Measurements from ENCODE around the gene CABP4.
A peak's percentile ranks its signal among the peaks of the same experiment; 100 is the strongest.

CABP4 gene

GRCh38 chr11:67500484-67500821 lies 45.3 kb downstream of the CABP4 start:
- no peak for DNase-seq

- DNase-seq: no peak
Observed at GRCh38 chr11:67500831-67501715, 45.9 kb downstream of the CABP4 start.

- DNase-seq: no peak
Observed at GRCh38 chr11:67501854-67502253, 46.7 kb downstream of the CABP4 start.

GRCh38 chr11:67502328-67502979 lies 47.3 kb downstream of the CABP4 start:
- no peak for DNase-seq

- no peak for DNase-seq
Observed at GRCh38 chr11:67503119-67504004, 48.2 kb downstream of the CABP4 start.

GRCh38 chr11:67504005-67504949 lies 49.1 kb downstream of the CABP4 start:
- DNase-seq: no peak

- no peak for DNase-seq
Observed at GRCh38 chr11:67504950-67505581, 49.9 kb downstream of the CABP4 start, which contains the start of gene PITPNM1. Gene PITPNM1, minus strand, starts transcription at chr11:67505363. Its CDS starts 1,183 bp downstream, at chr11:67504180.

- peak; percentile 78 for DNase-seq
Observed at GRCh38 chr11:67505605-67506396, 50.6 kb downstream of the CABP4 start.

- DNase-seq: no peak
Observed at GRCh38 chr11:67506426-67507051, 51.4 kb downstream of the CABP4 start.

GRCh38 chr11:67507242-67507863 lies 52.2 kb downstream of the CABP4 start:
- DNase-seq: peak; percentile 67

GRCh38 chr11:67507864-67508485 lies 52.8 kb downstream of the CABP4 start, which contains the start of gene CDK2AP2:
Gene CDK2AP2, minus strand, starts transcription at chr11:67508162. Its CDS starts 80 bp downstream, at chr11:67508082.
- DNase-seq: peak; percentile 99

GRCh38 chr11:67508486-67509121 lies 53.5 kb downstream of the CABP4 start:
- peak; percentile 96 for DNase-seq

- no peak for DNase-seq
Observed at GRCh38 chr11:67510023-67510345, 54.8 kb downstream of the CABP4 start.
